Measurements from ENCODE around the gene PEAR1. TPM values are rescaled to one million over a fixed set of nuclear protein-coding genes. Genes with fewer than 3 reads are reported as not detected.

Gene PEAR1
- polyA plus RNA-seq, 3 donors = 18.1 to 24.0 (median 22.5) TPM

DNA sequence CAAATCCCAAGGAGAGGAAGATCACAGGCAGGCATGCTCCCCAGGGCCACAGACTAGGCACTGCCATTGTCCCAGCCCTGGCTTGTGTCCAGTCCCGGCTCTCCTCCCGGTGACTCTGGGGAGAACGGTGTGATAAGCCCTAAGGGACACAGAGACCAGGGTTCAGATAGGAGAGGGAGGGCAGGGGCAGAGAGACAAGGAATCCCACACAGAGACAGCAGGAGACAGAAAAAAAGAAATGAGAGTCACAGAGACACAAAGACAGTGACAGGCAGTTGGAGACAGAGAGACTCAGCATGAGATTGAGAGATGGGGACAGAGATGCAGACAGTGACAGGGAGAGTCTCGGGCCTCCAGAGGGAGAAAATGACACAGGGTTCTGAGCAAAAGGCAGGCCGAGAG lies 35.0 kb upstream of the PEAR1 start:
- DNase-seq (ENCODE audit: extremely low read depth in 1 of 11, low read depth in 9 of 11, low spot score in 4 of 11) = no peak

DNA sequence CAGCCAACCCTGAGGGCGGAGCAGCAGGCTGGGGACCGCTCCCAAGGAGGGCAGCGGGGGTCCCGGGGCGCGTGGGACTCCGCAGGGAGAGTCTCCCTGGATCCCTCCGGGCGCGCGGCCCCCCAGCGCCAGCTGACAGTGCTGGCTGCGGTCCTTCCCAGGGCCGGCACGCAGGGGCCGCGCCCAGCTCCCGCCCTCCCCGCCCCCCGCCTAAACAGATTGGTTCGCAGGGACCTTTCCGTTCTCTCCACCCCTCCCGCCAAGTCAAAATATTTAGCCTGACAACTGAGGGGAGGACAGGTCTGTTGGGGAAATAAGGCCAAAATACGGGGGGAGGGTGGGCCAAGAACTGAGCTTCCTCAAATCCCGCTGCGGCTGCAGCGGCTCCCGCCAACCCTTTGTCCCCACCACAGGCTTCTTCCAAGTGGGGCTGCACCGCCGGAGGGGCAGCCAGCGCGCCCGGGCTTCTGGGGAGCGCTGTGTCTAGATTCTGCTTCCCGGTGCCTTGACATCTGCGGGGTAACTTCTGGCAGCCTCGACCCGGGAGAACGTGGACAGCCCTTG lies 34.5 kb upstream of the PEAR1 start, which contains the start of gene INSRR:
Gene INSRR, minus strand, starts transcription at position 159 of the 564 bp plus-strand sequence. CDS start 496 bp downstream, outside the sequence.
- no peak for DNase-seq (ENCODE audit: extremely low read depth in 1 of 11, low read depth in 9 of 11, low spot score in 4 of 11)

DNA sequence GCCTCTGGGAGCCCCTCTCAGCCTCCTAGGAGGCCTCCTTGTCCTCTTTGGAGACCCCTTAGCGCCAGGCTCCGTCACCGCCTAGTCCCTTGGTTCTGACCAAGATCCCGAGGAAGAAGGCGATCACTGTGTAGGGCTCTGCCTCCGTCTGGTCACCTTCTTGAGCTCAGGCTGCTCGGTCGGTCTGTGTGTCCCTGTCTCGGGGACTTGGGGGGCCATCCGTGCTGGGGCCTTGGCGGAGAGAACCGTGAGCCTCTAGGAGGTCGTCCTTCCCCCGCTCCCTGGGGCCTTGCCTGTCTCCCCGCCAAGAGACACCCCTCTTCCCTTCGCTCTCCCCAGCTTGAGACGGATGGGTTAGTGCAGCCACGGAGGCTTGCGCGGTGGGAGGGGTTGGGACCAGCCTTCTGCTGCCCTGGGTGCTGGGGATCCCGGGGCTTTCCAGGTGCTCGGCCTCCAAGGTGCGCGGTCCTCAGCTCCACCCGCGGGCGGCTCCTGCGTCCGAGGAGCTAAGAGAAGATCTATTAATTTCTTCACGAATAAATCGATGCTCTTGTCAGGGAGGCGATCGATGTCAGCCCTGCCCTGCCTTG lies 33.9 kb upstream of the PEAR1 start:
- no peak for DNase-seq (ENCODE audit: extremely low read depth in 1 of 11, low read depth in 9 of 11, low spot score in 4 of 11)

DNA sequence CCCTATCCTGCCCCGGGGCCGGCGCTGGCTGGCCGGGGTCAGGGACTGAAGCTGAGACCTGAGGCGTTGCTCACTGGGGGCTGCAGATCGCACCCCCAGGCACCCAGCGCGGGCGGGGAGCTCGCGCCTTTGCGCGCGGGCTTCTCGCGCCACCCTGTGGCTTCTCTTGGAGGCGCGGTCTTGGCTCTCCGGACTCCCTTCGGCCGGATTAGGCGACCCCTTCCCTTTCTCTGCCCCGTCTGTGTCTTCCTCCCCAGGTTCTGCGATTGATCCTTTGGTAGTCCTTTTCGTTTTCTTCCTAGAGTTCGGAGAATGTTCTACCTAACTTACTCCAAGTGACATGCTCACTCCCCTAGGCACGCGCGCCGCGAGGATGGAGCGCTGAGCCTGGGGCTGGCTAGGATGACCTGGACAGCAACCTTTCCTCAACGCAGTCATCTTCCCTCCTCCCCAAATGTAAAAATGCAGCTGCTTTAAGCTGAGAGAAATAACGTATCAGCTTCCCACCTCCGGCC lies 33.3 kb upstream of the PEAR1 start:
- peak in 1 of 11 donors; percentile 47 for DNase-seq (ENCODE audit: extremely low read depth in 1 of 11, low read depth in 9 of 11, low spot score in 4 of 11)

DNA sequence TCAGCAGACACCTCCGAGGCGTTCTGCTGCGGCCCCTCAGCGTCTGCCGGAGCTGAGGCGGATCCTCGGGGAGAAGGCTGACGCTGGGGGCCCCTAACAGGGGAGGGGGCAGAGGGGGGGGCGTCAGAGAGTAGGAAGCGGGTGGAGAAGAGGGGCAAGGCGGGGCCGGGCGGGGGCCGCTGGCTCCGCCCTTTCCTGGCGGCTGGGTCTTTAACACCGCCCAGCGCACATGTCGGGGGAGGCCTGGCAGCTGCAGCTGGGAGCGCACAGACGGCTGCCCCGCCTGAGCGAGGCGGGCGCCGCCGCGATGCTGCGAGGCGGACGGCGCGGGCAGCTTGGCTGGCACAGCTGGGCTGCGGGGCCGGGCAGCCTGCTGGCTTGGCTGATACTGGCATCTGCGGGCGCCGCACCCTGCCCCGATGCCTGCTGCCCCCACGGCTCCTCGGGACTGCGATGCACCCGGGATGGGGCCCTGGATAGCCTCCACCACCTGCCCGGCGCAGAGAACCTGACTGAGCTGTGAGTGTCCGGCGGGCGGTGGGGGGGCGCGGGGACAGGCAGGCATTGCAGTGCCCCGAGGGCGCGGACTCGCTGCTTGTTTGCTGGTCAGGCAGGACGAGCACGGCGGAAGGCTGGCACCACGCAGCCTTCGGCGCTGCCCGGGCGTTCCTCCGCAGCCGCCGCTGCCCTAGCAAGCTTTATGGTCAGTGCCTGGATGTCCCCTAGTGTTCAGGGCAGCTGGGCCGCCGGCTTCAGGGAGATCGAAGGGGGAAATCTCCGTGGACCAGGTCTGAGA lies 32.7 kb upstream of the PEAR1 start, which contains the start of gene NTRK1:
Gene NTRK1, plus strand, starts transcription at position 238 of the 796 bp plus-strand sequence. Its CDS starts 70 bp downstream, at position 308.
- peak in 1 of 11 donors; percentile 44 for DNase-seq (ENCODE audit: extremely low read depth in 1 of 11, low read depth in 9 of 11, low spot score in 4 of 11)

DNA sequence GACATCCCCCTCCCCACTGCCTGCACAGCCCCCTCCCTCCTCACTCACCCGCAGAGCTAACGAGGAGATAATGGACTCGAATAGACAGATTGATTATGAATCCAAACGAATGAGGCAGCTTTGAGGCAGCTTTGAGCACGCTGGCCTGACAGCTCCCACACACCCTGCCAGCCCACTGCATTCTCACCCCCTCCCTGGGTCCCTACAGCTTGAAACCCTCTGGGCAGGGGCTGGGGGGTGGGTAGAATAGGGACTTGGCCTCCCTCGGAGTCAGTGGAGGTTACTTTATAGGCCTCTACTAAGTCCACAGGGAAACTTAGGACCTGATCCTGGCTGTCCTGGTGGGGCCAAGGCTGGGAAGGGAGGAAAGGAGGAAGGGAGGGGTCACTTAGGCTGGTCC lies 30.9 kb upstream of the PEAR1 start:
- DNase-seq (ENCODE audit: extremely low read depth in 1 of 11, low read depth in 9 of 11, low spot score in 4 of 11) = no peak

DNA sequence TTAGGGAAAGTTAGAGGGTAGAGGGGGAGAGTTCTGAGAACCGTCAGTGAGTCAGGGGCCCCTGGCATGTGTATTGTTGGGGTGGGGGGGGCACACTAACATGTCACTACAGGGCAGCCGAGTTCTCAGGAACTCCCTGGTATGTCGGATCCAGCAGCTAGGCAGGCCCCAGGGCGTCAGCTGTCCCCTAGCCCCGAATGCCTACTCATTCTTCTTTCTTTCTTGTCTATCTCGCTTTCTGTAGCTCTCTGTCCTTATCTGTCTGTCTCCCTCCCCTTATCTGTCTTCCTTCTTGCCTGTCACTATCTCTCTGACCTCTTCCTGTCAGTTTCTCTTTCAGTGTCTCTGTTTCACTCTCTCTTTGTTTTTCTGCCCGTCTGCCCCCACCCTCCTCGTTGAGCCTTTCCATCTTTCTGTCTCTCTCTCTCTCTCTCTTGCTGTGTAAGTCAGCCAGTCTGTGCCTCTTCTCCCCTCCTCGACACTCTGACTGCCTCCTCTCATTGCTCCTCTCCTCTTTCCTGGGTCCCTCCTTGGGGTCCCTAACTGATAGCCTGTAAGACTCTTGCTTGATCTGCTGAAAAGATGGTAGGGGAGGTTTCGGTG lies 30.4 kb upstream of the PEAR1 start:
- DNase-seq (ENCODE audit: extremely low read depth in 1 of 11, low read depth in 9 of 11, low spot score in 4 of 11) = no peak

DNA sequence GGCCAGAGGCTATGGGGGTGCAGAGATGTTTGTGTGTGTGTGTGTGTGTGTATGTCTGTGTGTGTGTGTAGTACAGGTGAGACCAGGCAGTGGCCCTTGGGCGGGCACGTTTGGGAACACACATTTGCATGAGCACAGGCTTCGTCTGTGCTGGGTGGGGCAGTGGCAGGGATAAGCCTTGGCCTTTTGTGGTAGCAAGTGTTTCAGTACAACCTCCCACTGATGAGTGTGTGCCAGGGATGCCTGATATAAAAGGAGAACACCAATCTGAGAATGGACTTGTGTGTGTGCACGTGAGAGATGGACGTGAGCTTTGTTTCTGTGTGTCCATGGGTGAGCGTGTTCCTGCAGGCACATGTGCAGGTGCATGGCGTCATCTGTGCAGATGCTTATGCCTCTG lies 29.9 kb upstream of the PEAR1 start:
- DNase-seq (ENCODE audit: extremely low read depth in 1 of 11, low read depth in 9 of 11, low spot score in 4 of 11) = no peak

DNA sequence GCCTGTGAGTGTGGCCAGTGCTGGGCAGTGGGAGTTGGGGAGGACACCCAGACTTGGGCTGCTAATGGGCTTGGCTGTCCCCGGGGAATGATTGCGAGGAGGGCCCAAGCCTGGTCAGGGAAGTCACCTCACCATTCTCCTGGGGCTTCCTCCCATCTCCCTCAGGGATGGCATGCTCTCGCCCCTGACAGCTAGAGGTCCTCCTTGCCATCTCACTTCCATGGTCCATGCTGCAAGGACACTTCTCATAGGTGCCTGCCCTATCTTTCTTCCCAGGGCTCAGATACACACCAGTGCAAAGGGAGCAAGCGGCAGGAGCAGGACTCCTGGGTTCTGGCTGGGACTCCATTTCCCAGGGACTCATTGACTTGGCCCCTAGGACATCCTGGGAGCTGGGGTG lies 28.7 kb upstream of the PEAR1 start:
- no peak for DNase-seq (ENCODE audit: extremely low read depth in 1 of 11, low read depth in 9 of 11, low spot score in 4 of 11)

DNA sequence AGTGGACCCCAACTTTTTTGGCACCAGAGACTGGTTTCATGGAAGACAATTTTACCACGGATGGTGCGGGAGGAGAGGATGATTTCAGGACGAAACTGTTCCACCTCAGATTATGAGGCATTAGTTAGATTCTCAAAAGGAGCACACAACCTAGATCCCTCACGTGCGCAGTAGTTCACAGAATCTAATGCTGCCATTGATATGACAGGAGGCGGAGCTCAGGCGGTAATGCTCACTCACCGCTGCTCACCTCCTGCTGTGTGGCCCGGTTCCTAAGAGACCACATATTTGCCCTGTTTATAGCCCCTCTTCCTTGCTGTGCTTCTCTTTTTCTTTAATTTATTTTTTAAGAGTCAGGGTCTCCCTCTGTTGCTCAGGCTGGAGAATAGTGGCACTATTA lies 28.3 kb upstream of the PEAR1 start:
- no peak for DNase-seq (ENCODE audit: extremely low read depth in 1 of 11, low read depth in 9 of 11, low spot score in 4 of 11)

DNA sequence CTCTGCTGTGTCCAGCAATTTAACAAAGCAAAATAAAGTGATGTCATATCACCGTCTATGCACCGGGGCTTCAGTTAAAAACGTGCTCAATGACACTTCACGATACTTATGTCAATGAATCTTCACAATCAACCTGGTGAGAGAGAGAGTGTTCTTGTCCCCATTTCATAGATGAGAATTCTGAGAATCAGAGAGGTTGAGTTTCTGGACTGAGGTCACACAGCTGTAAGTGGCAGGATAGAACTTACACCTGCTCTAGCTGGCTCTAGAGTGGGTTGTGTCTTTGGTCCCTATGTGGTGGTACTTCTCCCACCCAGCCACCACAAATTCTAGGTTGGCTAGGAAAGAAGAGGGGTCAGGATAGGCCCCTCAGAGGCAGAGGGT lies 27.7 kb upstream of the PEAR1 start:
- no peak for DNase-seq (ENCODE audit: extremely low read depth in 1 of 11, low read depth in 9 of 11, low spot score in 4 of 11)

DNA sequence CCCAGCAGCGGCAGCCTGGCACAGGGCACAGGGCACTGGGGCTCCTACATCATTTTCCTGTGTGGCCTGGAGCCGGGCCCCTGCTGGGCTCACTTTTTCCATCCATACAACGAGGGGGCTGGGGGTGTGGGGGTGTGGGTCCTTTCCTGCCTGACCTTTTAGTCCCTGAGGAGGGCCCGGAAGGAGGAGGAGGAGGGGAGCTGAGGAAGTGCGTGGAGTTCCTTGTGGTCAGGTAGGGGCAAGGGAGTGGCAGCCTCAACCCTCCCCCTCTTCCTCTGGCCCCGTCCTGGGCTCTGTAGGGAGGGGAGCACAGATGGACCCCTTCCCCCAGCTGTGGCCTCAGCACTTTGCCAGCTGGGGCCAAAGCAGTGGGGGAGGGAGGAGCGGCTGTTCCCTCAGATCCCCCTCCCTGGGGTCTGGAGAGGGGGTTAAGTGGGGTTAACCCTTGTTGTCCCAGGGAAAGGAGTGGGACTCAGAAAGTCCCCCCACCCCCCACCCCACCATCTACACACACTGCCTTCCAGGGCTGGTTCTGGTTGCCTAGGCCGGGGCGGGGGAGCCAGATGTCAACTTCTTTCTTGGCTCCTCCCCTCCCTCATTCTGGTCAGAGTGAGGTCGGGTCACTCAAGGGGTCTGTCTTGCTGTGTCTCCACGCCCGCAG lies 27.1 kb upstream of the PEAR1 start:
- DNase-seq (ENCODE audit: extremely low read depth in 1 of 11, low read depth in 9 of 11, low spot score in 4 of 11) = no peak

DNA sequence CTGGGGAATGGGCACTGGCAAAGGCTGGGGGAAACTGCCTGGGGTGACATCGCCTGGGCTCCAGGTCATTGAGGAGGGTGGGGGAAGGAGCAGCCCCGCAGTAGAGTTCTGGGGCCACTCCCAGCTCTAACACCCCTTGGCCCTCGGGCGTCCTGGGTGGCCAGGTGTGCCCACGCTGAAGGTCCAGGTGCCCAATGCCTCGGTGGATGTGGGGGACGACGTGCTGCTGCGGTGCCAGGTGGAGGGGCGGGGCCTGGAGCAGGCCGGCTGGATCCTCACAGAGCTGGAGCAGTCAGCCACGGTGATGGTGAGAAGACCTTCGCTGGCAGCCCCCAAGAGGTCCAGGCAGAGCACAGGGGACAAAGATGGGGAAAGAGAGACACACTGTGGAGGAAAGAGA lies 25.2 kb upstream of the PEAR1 start:
- no peak for DNase-seq (ENCODE audit: extremely low read depth in 1 of 11, low read depth in 9 of 11, low spot score in 4 of 11)

DNA sequence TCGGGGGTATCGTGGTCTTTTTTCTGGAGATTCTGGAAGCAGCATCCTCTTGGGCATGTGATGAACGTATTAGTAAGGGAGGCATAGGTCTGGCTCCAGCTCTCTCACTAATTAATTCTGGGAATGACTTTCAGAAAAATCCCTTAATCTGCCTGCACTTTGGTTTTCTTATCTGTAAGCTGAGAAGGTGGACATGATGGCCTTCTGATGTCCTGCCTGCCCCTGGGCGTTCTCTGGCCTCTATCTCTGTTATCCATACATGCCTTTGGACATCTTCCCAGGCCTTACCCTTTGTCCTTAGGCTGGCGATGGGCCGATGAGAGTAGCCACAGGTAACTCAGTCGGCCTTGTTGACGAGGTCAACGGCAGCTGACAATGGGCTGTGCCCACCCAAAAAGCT lies 24.1 kb upstream of the PEAR1 start:
- DNase-seq (ENCODE audit: extremely low read depth in 1 of 11, low read depth in 9 of 11, low spot score in 4 of 11) = no peak

DNA sequence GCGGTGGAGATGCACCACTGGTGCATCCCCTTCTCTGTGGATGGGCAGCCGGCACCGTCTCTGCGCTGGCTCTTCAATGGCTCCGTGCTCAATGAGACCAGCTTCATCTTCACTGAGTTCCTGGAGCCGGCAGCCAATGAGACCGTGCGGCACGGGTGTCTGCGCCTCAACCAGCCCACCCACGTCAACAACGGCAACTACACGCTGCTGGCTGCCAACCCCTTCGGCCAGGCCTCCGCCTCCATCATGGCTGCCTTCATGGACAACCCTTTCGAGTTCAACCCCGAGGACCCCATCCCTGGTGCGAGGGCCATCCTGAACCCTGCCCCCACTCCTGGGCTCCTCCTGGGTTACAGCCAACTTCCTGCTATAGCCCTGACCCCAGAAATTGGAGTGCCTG lies 19.9 kb upstream of the PEAR1 start:
- no peak for DNase-seq (ENCODE audit: extremely low read depth in 1 of 11, low read depth in 9 of 11, low spot score in 4 of 11)

DNA sequence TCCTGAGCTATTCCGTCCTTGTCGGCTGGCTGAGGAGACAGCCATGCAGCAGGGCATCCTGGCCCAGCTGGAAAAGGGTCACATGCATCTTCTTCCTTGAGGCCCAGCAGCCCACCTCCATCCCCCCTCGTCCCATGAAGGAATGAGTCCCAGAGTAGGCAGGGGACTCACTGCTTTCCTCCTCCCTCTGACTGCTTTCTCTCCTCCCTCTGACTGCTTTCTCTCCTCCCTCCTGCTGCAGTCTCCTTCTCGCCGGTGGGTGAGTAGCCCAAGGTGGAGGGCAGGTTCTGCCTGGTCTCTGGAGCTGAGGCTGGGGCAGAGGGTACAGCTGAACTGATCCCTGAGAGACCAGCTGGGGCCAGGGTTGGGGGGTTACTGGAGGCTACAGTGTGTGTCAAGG lies 19.4 kb upstream of the PEAR1 start:
- no peak for DNase-seq (ENCODE audit: extremely low read depth in 1 of 11, low read depth in 9 of 11, low spot score in 4 of 11)

DNA sequence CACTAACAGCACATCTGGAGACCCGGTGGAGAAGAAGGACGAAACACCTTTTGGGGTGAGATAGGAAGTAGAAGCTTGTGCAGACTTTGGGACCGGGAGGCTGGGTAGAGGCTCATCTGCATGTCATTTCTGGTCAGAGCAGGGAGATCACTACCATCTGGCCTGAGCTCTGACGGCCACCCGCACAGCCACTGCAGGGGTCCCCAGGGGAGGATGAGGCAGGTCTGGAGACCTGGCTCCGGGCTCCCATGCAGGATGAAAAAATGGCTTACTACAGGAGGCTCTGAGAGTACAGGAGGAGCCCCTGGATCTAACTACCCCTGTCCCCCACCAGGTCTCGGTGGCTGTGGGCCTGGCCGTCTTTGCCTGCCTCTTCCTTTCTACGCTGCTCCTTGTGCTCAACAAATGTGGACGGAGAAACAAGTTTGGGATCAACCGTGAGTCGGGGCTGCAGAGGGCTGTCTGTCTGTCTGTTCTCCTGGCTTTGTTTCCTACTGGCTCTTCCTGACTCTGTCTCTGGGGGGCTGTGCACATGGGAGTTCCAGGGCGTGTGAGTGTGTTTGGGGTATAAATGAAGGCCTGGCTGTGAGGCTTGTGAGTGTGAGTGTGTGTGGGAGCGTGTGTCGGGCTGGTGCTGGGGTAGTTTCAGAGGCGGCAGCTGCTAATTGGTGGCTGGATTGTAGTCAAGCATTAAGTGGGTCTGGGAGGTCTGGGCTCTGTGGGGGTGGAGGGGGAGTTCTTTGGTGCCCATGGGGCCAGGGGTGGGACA lies 18.8 kb upstream of the PEAR1 start:
- DNase-seq (ENCODE audit: extremely low read depth in 1 of 11, low read depth in 9 of 11, low spot score in 4 of 11) = no peak

DNA sequence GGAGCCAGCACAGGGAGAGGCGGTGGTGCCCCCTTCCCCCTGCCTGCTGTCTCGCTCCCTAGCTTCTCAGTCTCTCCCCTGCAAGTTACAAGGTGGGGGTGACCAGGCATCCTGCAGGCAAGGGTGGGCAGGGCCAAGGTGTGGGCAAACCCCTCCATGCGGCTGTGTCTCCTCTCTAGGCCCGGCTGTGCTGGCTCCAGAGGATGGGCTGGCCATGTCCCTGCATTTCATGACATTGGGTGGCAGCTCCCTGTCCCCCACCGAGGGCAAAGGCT lies 18.2 kb upstream of the PEAR1 start:
- no peak for DNase-seq (ENCODE audit: extremely low read depth in 1 of 11, low read depth in 9 of 11, low spot score in 4 of 11)

DNA sequence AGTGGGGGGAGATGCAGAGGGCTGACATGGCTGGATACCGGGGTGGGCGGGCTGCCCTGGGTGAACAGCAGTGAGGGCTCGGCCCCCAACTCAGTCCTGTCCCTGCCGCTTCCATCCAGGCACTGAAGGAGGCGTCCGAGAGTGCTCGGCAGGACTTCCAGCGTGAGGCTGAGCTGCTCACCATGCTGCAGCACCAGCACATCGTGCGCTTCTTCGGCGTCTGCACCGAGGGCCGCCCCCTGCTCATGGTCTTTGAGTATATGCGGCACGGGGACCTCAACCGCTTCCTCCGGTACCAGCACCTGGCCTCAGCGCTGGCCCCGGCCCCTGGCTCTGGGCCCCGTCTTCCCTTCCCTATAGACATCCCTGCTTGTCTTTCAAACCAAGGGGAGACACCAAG lies 17.2 kb upstream of the PEAR1 start:
- DNase-seq (ENCODE audit: extremely low read depth in 1 of 11, low read depth in 9 of 11, low spot score in 4 of 11) = no peak
